ENCODE data around the gene GLYATL3.

The GLYATL3 gene

GRCh38 chr6:49514571-49515484 is 15.1 kb downstream of the GLYATL3 start:
- DNase-seq = no peak

- DNase-seq = no peak
These were observed 15.9 kb downstream of the GLYATL3 start for GRCh38 chr6:49515485-49516146.

DNA sequence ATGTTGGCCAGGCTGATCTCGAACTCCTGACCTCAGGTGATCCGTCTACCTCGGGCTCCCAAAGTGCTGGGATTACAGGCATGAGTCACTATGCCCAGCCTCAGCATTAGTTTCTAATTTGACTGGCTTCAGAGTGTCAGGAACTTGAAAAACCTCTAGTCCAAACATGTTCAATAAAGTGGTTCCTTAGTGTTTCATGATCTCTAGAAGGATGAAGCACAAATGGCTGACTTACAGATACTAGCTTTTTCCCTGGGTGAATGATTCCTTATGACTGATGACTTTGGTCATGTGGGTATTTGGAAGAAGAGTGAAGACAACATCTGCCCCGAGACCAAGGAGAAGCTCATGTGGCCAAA is 16.4 kb downstream of the GLYATL3 start:
- no peak for DNase-seq

DNA sequence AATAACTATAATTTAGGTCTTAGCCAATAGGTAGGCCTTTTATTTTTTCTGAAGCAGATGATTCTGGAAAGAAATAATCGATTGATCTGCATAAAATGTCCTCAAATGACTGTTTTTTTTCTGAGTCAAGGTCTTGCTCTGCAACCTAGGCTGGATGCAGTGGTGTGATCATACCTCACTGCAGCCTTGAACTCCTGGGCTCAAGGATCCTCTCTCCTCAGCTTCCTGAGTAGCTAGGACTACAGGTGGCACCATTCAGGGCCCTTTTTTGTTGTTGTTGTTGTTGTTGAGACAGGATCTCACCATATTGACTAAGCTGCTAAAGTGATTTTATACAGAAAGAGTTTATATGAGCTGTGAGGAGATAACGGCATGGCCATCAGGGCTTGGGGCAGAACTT is 18.2 kb downstream of the GLYATL3 start:
- no peak for DNase-seq

GRCh38 chr6:49519660-49520059 is 19.9 kb downstream of the GLYATL3 start:
- DNase-seq = no peak

GRCh38 chr6:49522710-49523593 is 23.2 kb downstream of the GLYATL3 start:
- peak; percentile 86 for DNase-seq

- DNase-seq = no peak
These were observed 24.2 kb downstream of the GLYATL3 start for GRCh38 chr6:49523901-49524300.

GRCh38 chr6:49524541-49524940 is 24.8 kb downstream of the GLYATL3 start:
- DNase-seq = peak; percentile 81

- no peak for DNase-seq
These were observed 26.9 kb downstream of the GLYATL3 start for GRCh38 chr6:49526598-49526997.

- DNase-seq = no peak
These were observed 27.6 kb downstream of the GLYATL3 start for GRCh38 chr6:49527320-49527719.

DNA sequence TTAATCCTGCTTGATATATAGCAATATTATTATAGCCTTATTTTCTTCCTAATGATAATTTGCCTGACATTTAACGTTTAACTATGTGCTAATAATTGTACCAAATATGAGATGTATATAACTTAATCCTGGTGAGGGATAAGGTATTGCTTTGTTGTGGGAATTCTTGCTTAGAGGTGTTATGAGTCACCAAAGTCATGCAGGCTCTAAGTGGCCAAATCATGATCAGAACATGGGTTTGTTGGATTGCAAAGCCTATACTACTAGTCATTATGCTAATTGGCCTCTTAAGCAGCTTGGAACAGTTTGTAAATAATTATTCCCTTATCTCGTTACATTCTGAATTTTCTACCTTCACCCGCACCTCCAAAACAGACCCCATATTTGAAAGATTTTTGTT is 28.8 kb downstream of the GLYATL3 start:
- peak; percentile 80 for DNase-seq

GRCh38 chr6:49530141-49530776 is 30.5 kb downstream of the GLYATL3 start:
- peak; percentile 60 for DNase-seq

DNA sequence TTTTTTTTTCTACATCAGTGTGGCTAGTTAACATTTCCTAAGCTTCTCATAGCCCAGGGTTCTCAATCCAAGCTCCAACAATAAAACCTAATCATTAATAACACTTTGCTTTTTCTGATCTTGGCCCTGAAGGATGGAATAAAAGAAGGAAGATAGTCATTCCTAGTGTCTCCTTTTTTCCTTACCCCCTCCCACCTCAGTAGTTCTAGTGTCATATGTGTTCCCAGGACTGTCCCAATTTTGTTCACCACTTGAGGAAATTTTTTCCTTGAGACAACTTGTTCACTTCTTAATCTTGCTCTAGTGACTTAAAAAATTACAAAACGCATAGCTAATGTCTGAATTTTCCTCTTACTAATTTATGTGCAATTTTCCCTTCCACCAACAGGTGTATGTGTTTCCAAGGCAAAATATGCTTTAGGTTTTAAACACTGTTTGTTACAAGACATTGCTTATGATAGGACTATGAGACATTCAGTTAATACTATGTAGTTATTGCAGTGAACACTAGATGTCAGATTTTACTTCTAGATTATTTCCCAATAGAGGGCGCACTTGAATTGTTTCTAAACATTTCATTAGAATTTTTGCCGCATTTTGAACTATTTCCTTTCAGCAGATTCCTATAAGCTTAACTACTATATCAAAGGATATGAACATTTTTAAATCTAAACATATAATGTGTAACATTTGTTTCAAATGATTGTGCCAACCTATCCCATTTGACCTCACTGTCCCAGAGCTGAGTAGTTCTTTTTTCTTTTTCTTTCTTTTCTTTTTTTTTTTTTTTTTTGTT is 32.2 kb downstream of the GLYATL3 start:
- DNase-seq = peak; percentile 84

DNA sequence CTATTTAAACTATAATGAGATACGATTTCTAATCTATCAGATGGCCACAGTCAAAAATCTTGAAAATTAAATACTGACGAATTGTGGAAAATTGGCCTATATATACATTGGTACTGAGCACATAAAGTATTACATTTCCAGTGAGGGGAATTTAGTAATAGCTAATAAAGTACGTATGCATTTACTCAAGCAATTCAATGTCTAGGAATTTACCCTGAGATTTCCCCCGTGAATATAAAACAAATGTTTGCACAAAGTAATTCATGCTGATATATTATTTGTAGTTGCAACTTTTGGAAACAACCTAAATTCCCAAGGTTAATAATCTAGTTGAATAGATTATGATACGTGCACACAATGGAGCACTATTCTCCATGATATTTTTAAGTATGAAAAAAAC is 36.1 kb downstream of the GLYATL3 start:
- no peak for DNase-seq

DNA sequence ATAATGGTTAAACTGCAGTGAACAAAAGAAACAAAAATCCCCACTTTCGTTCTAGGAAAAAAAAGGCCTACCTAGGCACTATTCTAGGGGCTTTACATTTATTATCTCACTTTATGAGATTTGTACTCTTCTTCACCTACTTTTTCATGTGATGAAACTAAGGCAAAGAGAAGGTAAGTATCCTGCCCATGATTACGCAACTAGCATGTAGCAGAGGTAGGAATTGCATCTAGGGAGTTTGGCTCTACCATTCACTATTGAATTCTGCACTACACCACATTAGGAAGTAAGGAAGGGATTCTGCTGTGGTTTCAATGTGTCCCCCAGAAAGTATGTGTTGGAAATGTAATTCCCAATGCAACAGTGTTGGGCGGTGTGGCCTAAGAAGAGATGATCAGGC is 39.4 kb downstream of the GLYATL3 start:
- DNase-seq = no peak

DNA sequence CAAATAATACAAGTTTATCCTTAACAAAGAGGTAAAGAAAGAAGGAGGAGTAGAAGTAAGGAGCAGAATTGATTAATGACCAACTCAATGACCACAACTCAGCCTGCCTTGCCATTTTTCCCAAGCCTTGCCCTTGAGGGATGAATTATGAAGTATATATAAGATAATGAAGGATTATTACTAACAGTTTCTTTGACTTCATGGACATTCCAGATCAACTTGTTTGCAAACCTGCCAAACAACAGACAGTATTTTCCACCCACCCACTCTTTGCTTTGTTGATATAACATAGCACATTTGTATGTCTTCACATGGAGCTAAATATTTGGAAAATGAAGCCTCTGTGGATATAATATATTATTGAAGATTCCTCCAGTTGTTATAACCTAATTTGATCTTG is 40.9 kb downstream of the GLYATL3 start:
- DNase-seq = peak; percentile 31

DNA sequence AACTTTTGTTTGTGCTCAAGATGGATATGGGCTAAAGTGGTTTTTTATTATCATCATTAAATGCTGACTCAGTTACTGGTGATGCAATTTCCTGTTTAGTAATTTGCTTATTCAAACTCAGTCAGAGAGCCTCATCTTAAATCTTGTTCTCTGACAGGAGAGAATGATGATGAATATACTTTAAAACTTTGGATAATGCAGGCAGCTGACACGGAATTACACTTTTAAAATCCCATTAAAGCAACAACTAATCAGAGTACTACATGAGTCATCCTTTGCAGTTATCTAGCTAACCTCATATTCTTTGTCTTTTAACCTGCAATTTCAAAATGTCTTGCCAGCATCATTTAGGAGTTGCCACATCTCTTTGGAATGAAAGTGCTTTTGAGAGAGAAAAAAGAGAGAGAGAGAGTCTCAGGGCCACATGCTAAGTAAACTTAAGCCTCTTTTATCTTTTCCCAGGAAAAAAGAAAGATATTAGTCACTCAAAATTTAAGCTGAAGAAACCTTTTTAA is 41.5 kb downstream of the GLYATL3 start:
- DNase-seq = peak; percentile 82

DNA sequence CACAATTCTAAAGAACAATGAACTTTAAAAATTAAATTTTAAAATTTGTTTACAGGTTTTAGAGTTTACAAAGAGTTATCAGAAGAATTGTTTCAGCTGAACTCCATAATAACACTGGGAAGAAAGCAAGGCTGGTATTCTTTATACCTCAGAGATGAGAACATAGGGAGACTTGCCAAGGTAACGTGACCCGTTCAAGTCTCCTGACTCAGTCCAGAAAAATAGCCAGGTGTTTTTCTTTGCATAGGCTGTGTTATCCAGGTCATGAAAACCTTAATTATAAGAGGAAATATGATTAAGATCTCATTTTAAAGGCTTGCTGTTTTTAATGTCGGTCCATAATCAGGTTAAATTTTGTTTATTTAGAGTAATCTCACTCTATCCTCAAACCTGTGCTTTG is 42.2 kb downstream of the GLYATL3 start:
- peak; percentile 94 for DNase-seq

- peak; percentile 70 for DNase-seq
These were observed 43.5 kb downstream of the GLYATL3 start for GRCh38 chr6:49543087-49543858.

DNA sequence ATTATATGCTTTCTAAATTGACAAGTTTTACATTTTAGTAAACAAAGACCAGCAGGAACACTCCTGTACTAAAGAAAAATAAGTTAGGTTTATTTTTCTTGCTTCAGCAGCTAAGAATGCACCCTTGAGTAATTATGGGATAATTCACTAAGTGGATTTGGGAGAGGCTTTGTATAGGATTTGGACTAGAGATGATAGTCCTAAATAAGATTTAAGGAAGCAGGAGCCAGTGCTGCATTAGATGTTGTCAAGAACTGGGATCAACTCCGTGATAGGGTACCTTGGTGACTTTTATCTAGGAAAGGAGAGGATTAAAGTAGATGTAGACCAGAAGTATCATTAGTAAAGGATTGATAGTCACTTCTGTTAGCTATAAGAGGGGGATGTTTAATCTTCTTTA is 46.6 kb downstream of the GLYATL3 start:
- no peak for DNase-seq

Data from NCI-H69 (cell line).